ENCODE results near the gene PTHLH.

The PTHLH gene

GRCh38 chr12:27975222-27976136 is 2.9 kb upstream of the PTHLH start:
- no peak for DNase-seq (ENCODE audit: low read depth in 1 of 2, low spot score in 1 of 2)

GRCh38 chr12:27974735-27975221 is 2.2 kb upstream of the PTHLH start:
- DNase-seq (ENCODE audit: low read depth in 1 of 2, low spot score in 1 of 2) = no peak

- DNase-seq (ENCODE audit: low read depth in 1 of 2, low spot score in 1 of 2) = no peak
Measured at GRCh38 chr12:27973487-27973890, 956 bp upstream of the PTHLH start.

GRCh38 chr12:27971606-27972005 is 927 bp downstream of the PTHLH start:
- no peak for DNase-seq (ENCODE audit: low read depth in 1 of 2, low spot score in 1 of 2)

DNA sequence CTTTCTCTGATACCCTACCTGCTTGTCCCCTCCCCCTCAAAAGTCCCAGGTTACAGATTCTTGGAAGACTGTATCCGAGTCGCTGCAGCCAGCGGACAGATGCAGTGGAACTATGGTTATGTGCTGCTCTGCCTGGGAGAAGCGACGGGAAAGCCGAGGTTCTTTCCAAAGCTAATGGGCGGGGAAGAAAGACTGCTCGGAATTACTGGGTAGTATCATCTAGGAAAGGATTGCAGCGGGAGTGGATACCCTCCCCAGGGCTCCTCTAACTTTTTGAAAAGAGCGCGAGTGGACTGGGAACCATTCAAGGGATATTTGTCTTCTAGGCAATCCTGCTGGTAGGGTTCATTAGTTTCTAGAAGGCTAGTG is 1.4 kb downstream of the PTHLH start:
- DNase-seq (ENCODE audit: low read depth in 1 of 2, low spot score in 1 of 2) = no peak

DNA sequence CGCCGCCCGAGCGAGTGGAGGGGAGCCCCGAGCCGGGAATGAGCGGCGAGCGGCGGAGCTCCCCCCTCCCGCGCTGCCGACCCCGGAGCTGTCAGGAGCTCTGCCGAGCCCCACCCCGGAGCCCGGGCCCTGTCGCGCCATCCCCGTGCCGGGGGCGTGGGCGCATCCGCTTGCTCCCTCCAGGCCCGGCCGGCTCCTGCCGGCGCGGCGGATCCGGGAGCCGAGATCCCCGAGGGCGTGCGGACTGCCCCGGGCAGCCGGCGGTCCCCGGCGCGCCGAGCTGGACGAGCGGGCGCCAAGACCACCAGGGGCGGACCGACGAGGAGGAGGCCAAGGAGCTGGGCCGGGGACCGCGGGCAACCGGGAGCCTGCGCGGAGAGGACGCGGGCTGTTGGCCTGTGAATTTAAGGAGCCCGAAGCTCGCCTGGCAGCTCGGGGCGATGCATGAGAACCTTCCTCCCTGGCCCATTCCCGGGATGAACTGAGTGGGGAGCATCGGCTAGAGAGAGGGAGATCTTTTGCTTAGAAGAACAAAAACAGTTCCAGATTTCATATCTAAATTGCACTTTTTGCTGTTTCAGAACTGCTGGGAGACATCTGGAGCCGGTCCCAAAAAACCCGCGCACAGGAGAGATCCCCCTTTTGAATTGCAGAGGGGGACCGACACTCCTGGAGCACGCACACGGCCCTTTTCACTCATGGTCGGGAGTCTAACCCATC is 2.0 kb downstream of the PTHLH start:
- DNase-seq (ENCODE audit: low read depth in 1 of 2, low spot score in 1 of 2) = no peak

DNA sequence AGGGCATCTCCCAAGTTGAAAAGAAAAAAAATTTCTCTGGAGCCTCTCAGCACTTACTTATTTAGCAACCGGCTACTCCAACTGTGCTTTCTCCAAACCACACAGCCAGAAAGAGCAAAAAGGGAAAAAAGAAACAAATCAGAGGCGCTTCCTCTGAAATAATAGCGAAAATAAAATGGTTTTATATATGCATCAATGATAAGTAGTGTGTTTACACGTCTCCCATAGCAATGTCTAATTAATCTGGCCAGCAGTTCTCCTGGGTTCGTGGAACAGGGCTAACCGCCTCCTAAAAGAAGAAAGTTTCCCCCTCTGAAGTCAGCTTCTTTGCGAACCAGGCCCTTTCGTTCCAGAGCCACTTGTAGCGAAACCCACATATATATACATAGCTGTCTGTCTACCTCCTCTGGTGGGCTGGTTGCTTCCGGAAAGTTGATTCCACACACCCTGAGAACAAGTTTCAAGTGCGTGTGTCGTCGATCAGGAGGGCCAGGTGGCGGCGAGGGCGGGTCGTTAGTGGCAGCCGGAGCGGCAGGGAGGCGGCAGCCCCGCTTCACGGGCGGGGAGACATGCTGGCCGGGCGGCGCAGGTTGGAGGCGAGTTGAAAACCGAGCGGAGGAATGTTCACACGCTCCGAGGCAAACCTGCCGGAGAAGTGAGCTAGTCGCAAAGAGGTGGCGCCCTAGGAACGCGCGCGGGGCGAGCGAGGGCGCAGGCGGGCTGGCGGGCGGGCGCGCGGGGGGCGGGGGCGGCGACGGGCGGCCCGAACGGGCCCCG is 2.7 kb downstream of the PTHLH start:
- DNase-seq (ENCODE audit: low read depth in 1 of 2, low spot score in 1 of 2) = peak in 1 of 2 donors; percentile 35

DNA sequence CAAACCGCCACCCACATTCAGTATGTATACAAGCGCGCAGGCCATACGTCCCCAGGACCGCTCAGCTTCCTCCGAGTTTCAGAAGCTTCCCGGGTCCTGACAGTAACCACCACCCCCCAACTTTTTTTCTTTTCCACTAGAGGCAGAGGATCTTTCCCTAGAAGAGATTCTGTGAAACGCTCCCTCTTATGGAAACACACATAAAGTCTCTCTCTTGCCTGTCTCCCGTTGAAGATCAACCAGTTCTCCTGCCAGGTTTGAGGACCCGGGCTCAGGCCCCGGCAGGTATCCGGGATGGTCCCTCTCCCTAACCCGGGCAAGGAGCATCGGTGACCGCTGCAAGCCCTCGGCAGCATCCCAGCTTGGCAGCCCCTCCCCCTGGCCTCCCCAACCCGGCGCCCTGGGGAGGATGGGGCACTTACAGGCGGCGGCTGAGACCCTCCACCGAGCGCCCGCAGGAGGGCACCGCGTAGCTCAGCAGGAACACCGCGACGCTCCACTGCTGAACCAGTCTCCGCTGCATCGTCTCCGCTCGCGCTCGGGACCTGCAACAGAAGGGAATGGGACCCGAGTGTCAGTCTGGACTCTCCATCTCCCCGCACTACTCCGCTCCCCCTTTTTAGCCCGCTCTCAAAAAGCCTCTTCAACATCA is 3.4 kb downstream of the PTHLH start:
- DNase-seq (ENCODE audit: low read depth in 1 of 2, low spot score in 1 of 2) = no peak

DNA sequence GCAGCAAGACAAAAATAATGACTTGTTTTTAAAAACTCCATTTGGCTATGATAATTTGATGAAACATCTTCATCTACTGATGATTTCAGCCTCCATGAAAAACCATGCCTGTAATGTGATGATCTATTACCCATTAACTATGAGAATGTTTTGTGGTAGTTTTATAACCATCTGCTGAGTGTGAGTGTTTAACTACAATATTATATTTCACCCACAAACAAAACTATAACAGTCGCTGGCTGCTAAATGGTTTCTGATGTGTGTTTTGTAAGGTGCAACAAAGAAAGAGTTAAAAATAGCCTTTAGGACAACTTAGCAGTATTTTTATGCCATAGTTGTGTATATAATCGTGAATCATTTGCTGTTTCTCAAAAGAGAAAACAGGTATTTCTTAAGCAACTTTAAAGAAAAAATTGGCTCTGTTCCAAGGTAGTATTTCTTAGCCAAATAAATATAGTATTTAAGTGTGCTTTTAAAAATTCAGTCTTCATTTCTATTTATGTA is 4.9 kb downstream of the PTHLH start:
- DNase-seq (ENCODE audit: low read depth in 1 of 2, low spot score in 1 of 2) = no peak

- no peak for DNase-seq (ENCODE audit: low read depth in 1 of 2, low spot score in 1 of 2)
Measured at GRCh38 chr12:27966870-27967269, 5.7 kb downstream of the PTHLH start.

DNA sequence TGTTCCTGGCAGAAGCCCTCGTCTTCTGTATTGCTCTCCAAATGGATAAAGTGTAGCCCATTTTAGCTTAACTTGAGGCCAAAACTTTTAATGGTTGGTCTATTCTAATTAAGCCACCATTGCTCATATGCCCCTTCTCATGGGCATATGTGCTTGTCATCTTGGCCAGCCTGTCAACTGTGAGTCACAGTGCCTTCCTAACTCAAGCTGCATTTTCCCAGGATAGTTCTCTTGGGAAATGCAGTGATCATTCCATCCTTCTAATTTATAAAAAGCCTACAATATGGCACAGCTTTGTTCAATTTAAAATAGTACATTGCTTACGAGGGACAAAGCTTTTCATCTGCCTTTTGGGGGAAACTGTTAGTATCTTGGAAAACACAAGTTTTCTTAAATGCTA is 6.6 kb downstream of the PTHLH start:
- no peak for DNase-seq (ENCODE audit: low read depth in 1 of 2, low spot score in 1 of 2)

DNA sequence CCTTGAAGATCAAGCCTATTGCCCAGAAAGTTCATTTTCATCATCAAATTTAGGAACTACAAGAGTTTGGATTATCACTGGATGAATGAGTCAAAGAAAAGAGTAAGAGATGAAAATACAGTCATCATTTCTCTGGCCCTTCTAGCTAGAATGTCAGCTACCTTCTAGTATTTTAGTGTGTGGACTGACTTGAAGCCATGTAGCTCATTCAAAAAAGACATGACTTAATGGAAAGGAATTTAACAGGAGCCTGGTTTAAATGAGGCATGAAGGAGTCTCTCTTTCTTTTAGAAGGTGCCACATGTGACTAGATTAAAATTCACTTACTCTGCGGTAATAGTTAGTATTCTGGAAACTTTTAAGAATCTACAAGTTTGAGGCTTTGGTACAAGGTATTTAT is 7.1 kb downstream of the PTHLH start:
- DNase-seq (ENCODE audit: low read depth in 1 of 2, low spot score in 1 of 2) = no peak

DNA sequence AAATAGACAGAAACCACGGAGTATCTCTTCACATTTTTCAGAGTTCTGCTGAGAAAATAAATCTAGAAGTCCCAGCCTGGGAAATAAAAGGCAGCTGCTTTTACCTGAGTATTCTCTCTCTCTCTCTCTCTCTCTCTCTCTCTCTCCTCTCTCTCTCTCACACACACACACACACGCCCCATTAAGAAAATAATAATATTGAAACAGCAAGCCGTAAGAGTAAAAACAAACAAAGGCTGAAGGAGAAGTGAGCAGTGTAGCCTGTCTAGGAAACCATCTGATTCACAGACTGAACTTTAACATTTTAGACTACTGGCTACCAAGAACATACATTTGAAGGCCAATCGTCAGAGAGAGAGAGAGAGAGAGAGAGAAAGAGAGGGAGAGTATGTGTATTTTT is 8.4 kb downstream of the PTHLH start:
- DNase-seq (ENCODE audit: low read depth in 1 of 2, low spot score in 1 of 2) = no peak

DNA sequence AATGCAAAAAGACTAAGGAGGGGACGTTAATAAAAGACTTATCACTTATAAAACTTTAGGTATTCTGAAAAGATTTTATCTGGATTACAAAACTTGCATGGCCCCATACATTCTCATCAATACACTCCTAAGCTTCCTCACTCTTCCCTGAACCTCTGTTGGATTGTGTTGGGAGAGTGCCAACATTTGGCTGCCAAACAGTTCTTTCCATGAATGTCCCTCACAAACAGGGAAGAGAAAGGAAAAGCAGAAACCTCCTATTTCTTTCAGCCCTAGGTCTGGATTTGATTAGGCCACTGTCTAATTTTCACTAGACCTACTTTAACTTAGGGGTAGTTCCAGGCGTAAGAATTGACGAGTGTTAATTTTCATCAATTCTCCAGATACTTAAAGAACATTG is 11.7 kb downstream of the PTHLH start:
- no peak for DNase-seq (ENCODE audit: low read depth in 1 of 2, low spot score in 1 of 2)

- DNase-seq (ENCODE audit: low read depth in 1 of 2, low spot score in 1 of 2) = no peak
Measured at GRCh38 chr12:27958675-27959074, 13.9 kb downstream of the PTHLH start.

GRCh38 chr12:27957366-27957765 is 15.2 kb downstream of the PTHLH start:
- DNase-seq (ENCODE audit: low read depth in 1 of 2, low spot score in 1 of 2) = no peak

DNA sequence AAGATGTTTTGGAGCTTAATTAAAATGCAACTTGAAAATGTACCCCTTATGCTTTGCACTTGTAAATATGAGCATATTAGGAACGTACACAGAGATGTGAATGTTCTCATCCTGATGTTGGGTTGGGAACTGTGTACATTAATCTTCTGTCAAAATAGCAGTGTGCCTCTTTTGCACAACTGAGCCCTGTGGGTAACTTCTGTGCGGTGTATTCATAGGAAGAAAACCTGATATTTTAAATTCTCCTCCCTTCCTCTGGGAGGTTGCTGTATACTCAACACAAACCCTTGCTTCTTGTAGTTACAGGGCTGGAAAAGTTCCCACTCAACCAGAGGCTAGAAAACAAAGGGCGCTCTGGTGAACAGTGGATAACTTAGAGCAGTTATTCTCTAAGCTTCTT is 18.7 kb downstream of the PTHLH start:
- DNase-seq (ENCODE audit: low read depth in 1 of 2, low spot score in 1 of 2) = no peak

GRCh38 chr12:27953348-27953747 is 19.2 kb downstream of the PTHLH start:
- DNase-seq (ENCODE audit: low read depth in 1 of 2, low spot score in 1 of 2) = no peak

- DNase-seq (ENCODE audit: low read depth in 1 of 2, low spot score in 1 of 2) = no peak
Measured at GRCh38 chr12:27952510-27952909, 20.0 kb downstream of the PTHLH start.

- DNase-seq (ENCODE audit: low read depth in 1 of 2, low spot score in 1 of 2) = no peak
Measured at GRCh38 chr12:27951898-27952297, 20.6 kb downstream of the PTHLH start.

GRCh38 chr12:27946421-27946820 is 26.1 kb downstream of the PTHLH start:
- DNase-seq (ENCODE audit: low read depth in 1 of 2, low spot score in 1 of 2) = no peak

Data from activated CD4-positive, alpha-beta T cell treated with anti-CD3 and anti-CD28 coated beads, Interleukin-2, amount 50 U/mL, for 24 hours (primary cell).